Measurements from ENCODE around the gene HAAO. TPM values are rescaled to one million over a fixed set of nuclear protein-coding genes. Genes with fewer than 3 reads are reported as not detected.
A peak's percentile ranks its signal among the peaks of the same experiment; 100 is the strongest.

The HAAO gene
- total and polyA plus RNA-seq, 2 of the 8 experiments (the other 6 are each of a cell fraction or from before 2014, with no cell fraction given) = 2.5 to 7.0 TPM

DNA sequence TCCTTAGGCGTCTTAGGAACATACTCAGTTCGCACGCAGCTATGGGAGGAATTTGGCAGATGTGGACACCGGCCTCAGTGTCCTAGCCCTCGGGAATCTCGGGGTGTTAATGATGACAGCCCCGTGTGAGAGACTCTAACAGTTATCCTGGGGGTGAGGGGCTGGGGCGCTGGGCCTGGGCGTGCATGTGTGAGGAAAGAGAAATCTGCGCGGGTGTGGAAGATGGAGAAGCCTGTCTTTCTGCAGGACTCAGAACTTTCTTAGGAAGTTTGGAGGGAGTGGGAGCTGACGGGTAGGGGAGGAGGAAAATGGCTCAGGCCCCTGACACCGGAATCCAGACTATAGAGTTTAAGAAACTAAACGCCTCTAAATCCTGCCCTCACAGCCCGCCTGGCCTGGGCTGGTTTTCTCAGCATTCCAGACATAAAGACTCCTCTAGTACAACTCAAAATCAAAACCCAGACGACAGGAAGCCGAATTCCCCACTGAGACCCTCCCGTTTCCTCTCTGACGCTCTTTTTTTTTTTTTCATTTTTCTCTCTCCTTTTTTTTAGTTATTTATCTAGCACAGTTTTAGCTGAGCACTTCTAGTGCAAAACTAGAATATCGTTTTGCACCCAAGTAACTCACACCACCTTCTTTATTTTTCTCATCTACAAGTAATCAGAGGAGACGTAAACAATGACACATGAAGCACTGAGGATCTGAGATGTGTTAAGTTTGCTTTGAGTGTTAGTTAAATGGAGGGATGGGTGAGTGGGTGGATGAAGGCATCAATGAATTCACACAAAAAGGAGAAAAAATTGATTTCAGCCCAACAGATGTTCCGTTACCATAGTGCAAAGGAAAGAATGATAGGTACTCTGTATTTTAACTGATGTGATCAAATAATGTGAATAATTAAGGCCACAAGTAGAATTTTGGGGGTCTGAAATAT lies 1.2 kb upstream of the HAAO start:
- no peaks in the 10 kb centered on the region for H3K36me3 ChIP-seq (ENCODE audit: control insufficient read depth in 2 of 4, insufficient read depth in 4 of 4, low read length in 3 of 4)
- H3K18ac ChIP-seq (ENCODE audit: extremely low read depth, low read length) = peak overlapping the region; percentile 91
- peaks cover 2 to 6% (median 4%) of the 10 kb centered on the region in 4 experiments; a peak in 6 of 7 replicates for H3K4me1 ChIP-seq (replicated peaks in 1 of 4; ENCODE audit: control insufficient read depth in 3 of 4, insufficient read depth in 4 of 4, low read length in 3 of 4)
- H3K23me2 ChIP-seq (ENCODE audit: low read depth, low read length) = peaks cover 9% of the 10 kb centered on the region; the same call in 1 of the 2 replicates
- no peaks in the 10 kb centered on the region for H3K79me1 ChIP-seq (ENCODE audit: low read depth, low read length)
- no peak overlapping the region for H3K56ac ChIP-seq (replicated peaks; ENCODE audit: insufficient read length, low read depth, low read length)
- H2BK120ac ChIP-seq (replicated peaks; ENCODE audit: low read depth, low read length) = no peak overlapping the region
- H2AK5ac ChIP-seq (ENCODE audit: low read depth, low read length) = no peak overlapping the region
- no peak overlapping the region for H2BK20ac ChIP-seq (ENCODE audit: low read length)
- H3K4me3 ChIP-seq (ENCODE audit: extremely low read depth in 1 of 4, insufficient read depth in 2 of 4, low read depth in 3 of 4, low read length in 4 of 4) = peak overlapping the region; percentile 61 to 75 (median 69)
- H4K5ac ChIP-seq (ENCODE audit: insufficient read length, low read depth, low read length) = no peak overlapping the region
- H2BK12ac ChIP-seq (ENCODE audit: low read depth, low read length) = peak overlapping the region; percentile 81
- 33% methylated on average over 22 of the region's 22 CpGs; no CpG with 5 or more reads in 1 of the 2 experiments for WGBS, 2 experiments (ENCODE audit: extremely low coverage in 1 of 2, insufficient coverage in 1 of 2, insufficient read length in 1 of 2, insufficient replicate concordance in 2 of 2, low coverage in 1 of 2, low lambda C conversion rate in 2 of 2, missing lambda C conversion rate in 1 of 2)
- no peak overlapping the region for H3K14ac ChIP-seq (ENCODE audit: insufficient read length)
- H3K27ac ChIP-seq (ENCODE audit: low read depth, low read length) = no peak overlapping the region
- H4K91ac ChIP-seq (replicated peaks; ENCODE audit: insufficient read length, low read length) = no peak overlapping the region
- H2BK15ac ChIP-seq (ENCODE audit: low read length) = peak overlapping the region; percentile 46; the same call in 1 of the 2 replicates
- no peaks in the 10 kb centered on the region for H4K20me1 ChIP-seq (replicated peaks in 1 of 2; ENCODE audit: control insufficient read depth in 1 of 2, insufficient read depth in 2 of 2, low read length in 2 of 2)
- peak overlapping the region in 2 of 4 experiments; percentile 39 to 42; a peak in 3 of 7 replicates for H3K9ac ChIP-seq (replicated peaks in 1 of 4; ENCODE audit: extremely low read depth in 1 of 4, low read depth in 3 of 4, low read length in 3 of 4)
- no peak overlapping the region for H3K23ac ChIP-seq (ENCODE audit: insufficient read length)
- peak overlapping the region; percentile 70 to 89 for H3K4me2 ChIP-seq (ENCODE audit: insufficient read depth in 1 of 2, low read depth in 2 of 2, low read length in 2 of 2)
- H3K79me2 ChIP-seq (ENCODE audit: control insufficient read depth in 1 of 2, insufficient read depth in 2 of 2, low read length in 2 of 2) = no peaks in the 10 kb centered on the region
- no peak overlapping the region for H3K4ac ChIP-seq (replicated peaks; ENCODE audit: insufficient read length, low read depth, low read length)
- DNase-seq (ENCODE audit: low read depth in 1 of 2, low spot score in 2 of 2) (no peak), FAIRE-seq (no peak)
- 0 out of 2 replicates have a peak overlapping the region, but pooled peaks have one; percentile 48 for H4K8ac ChIP-seq (ENCODE audit: extremely low read depth, insufficient read depth, low read length)
- TF ChIP-seq RBBP5 (IDR thresholded peaks at IDR 0.05; ENCODE audit: borderline replicate concordance, low read depth, low read length) = peak; percentile 4; the same call in 1 of the 2 replicates
- no peak for TF ChIP-seq CEBPB (IDR thresholded peaks at IDR 0.05; ENCODE audit: low read depth, low read length)
- no peak for TF ChIP-seq SIRT6 (IDR thresholded peaks at IDR 0.05; ENCODE audit: low read length)
- TF ChIP-seq KDM1A (IDR thresholded peaks at IDR 0.05; ENCODE audit: borderline replicate concordance, low read length) = no peak
- no peaks in the 10 kb centered on the region for H3K9me3 ChIP-seq (ENCODE audit: insufficient read depth in 2 of 2, low read depth in 1 of 2, low read length in 1 of 2)
- H2BK5ac ChIP-seq (ENCODE audit: low read depth, low read length) = no peak overlapping the region
- ChIA-PET CTCF (ENCODE audit: partially characterized antibody) (interaction anchor here (0.6 to 2.2 kb wide), 17 partner anchors 9 to 805 kb away, joined by 3 to 9 read pairs (median 4); no protein-coding TSS in a partner anchor), POLR2A (ENCODE audit: partially characterized antibody) (interaction anchor here (1.1 to 5.9 kb wide), 4 partner anchors 14 to 29 kb away, joined by 3 to 61 read pairs (median 5); no protein-coding TSS in a partner anchor)
- H2AFZ ChIP-seq (ENCODE audit: low read length) = 0 out of 2 replicates have a peak overlapping the region, but pooled peaks have one; percentile 6
- H3K27me3 ChIP-seq (replicated peaks in 1 of 4; ENCODE audit: control insufficient read depth in 3 of 4, extremely low read depth in 1 of 4, insufficient read depth in 3 of 4, low read length in 3 of 4) = peaks cover 0 to 18% (median 14%) of the 10 kb centered on the region in 4 experiments; a peak in 6 of 7 replicates

All from H1 (cell line).